NB4 (cell line): Measurements from ENCODE around the gene VAT1.

Experiments used
- POLR2A ChIP-seq: IDR thresholded peaks from 2 replicates; pipeline ENCODE4 v1.6.1; 2011; ENCODE audit warnings: mild to moderate bottlenecking; ENCODE audit not compliant: insufficient read length; ENCODE audit errors: extremely low read depth
- TF ChIP-seq, protein P1 (sequence below): IDR thresholded peaks from one replicate; pipeline ENCODE4 v1.5.1; 2012; ENCODE audit warnings: low read depth, low read length

DNA sequence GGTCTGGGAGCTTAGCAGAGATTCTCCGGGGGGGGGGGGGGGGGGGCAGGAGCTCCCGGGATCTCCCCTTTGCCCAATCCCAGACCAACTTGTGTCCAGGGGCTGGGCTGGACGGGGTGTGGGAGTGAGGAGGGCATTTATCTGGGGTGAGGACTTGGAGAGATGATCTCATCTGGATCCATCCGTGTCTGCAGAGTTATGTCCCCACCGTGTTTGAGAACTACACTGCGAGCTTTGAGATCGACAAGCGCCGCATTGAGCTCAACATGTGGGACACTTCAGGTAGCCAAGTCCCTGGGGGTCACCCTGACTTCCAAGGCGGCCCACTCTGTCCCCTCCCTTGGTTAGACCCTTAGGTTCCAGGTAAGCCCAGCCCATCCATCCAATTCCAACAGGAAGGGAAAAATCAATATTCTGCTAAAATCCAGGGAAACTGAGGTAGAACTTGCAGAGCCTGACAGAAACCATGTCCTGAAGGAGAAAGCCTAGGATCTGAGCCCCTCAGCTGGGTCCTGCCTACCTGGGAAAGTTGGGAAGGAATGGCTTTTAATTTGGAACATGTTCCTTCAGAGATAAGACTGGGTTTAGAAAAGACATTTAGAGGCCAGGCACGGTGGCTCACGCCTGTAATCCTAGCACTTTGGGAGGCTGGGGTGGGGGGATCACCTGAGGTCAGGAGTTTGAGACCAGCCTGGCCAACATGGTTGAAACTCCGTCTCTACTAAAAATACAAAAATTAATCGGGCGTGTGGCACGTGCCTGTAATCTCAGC is 3.8 kb upstream of the VAT1 start:
- TF ChIP-seq, protein P1, sequence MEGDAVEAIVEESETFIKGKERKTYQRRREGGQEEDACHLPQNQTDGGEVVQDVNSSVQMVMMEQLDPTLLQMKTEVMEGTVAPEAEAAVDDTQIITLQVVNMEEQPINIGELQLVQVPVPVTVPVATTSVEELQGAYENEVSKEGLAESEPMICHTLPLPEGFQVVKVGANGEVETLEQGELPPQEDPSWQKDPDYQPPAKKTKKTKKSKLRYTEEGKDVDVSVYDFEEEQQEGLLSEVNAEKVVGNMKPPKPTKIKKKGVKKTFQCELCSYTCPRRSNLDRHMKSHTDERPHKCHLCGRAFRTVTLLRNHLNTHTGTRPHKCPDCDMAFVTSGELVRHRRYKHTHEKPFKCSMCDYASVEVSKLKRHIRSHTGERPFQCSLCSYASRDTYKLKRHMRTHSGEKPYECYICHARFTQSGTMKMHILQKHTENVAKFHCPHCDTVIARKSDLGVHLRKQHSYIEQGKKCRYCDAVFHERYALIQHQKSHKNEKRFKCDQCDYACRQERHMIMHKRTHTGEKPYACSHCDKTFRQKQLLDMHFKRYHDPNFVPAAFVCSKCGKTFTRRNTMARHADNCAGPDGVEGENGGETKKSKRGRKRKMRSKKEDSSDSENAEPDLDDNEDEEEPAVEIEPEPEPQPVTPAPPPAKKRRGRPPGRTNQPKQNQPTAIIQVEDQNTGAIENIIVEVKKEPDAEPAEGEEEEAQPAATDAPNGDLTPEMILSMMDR = no peak
- TF ChIP-seq POLR2A = no peak
